OCI-LY1 (cell line): ENCODE data around the gene LMF1.

Experiments used
- H2AFZ ChIP-seq: fragments of 200-600 bp; sonication (generic), shearing (Covaris generic); 2 replicates; pipeline ENCODE4 v1.6.0; 2014; ENCODE audit warnings: antibody characterized with exemption, mild to moderate bottlenecking, low read length
- H3F3A ChIP-seq: fragments of 200-600 bp; sonication (generic), shearing (Covaris generic); 2 replicates; pipeline ENCODE4 v1.6.0; 2014; ENCODE audit warnings: mild to moderate bottlenecking, antibody characterized with exemption, low read length, moderate library complexity; ENCODE audit not compliant: insufficient read depth
- H3K27ac ChIP-seq: fragments of 200-600 bp; sonication (generic); 2 replicates; pipeline ENCODE4 v1.5.1; 2014; ENCODE audit warnings: low read length, mixed run types, mild to moderate bottlenecking, low read depth; ENCODE audit not compliant: poor library complexity, severe bottlenecking
- H3K27me3 ChIP-seq: fragments of 200-600 bp; sonication (generic); 2 replicates; pipeline ENCODE4 v1.6.0; 2014; ENCODE audit warnings: antibody characterized with exemption, mild to moderate bottlenecking, low read length, moderate library complexity; ENCODE audit not compliant: insufficient read depth
- H3K36me3 ChIP-seq: fragments of 200-600 bp; sonication (generic); 2 replicates; pipeline ENCODE4 v1.6.1; 2014; ENCODE audit warnings: mild to moderate bottlenecking, antibody characterized with exemption, low read length, moderate library complexity, mixed read lengths; ENCODE audit not compliant: insufficient read depth
- H3K4me1 ChIP-seq: fragments of 200-600 bp; sonication (generic); 2 replicates; pipeline ENCODE4 v1.5.1; 2014; ENCODE audit warnings: mild to moderate bottlenecking, low read length, moderate library complexity; ENCODE audit not compliant: insufficient read depth, severe bottlenecking
- H3K4me2 ChIP-seq: fragments of 200-600 bp; sonication (generic), shearing (Covaris generic); 2 replicates; pipeline ENCODE4 v1.6.1; 2014; ENCODE audit warnings: low read length
- H3K4me3 ChIP-seq: fragments of 200-600 bp; sonication (generic); 2 replicates; pipeline ENCODE4 v1.5.1; 2014; ENCODE audit warnings: low read length, low read depth, mild to moderate bottlenecking, mixed read lengths; ENCODE audit not compliant: poor library complexity, severe bottlenecking
- H3K79me2 ChIP-seq: fragments of 200-600 bp; shearing (Covaris generic); 2 replicates; pipeline ENCODE4 v1.6.1; 2016; ENCODE audit warnings: mixed run types, low read length, mixed read lengths; ENCODE audit not compliant: insufficient read depth
- H3K9ac ChIP-seq: fragments of 200-600 bp; sonication (generic), shearing (Covaris generic); 2 replicates; pipeline ENCODE4 v1.6.1; 2014; ENCODE audit warnings: mild to moderate bottlenecking, low read length, mixed read lengths
- H3K9me2 ChIP-seq: fragments of 200-600 bp; sonication (generic), shearing (Covaris generic); 2 replicates; pipeline ENCODE4 v1.6.1; 2014; ENCODE audit warnings: low read depth, mild to moderate bottlenecking, low read length, mixed read lengths
- H3K9me3 ChIP-seq: fragments of 200-600 bp; shearing (Covaris generic); 2 replicates; pipeline ENCODE4 v1.6.1; 2014; ENCODE audit warnings: low read length, mixed read lengths
- H4K20me1 ChIP-seq: fragments of 200-600 bp; sonication (generic), shearing (Covaris generic); 2 replicates; pipeline ENCODE4 v1.6.0; 2016; ENCODE audit warnings: mild to moderate bottlenecking, low read length; ENCODE audit not compliant: insufficient read depth
- CTCF ChIP-seq: fragments of 200-600 bp; sonication (generic), shearing (Covaris generic); IDR thresholded peaks from 2 replicates; pipeline ENCODE4 v1.5.1; 2017; ENCODE audit warnings: mild to moderate bottlenecking, antibody characterized with exemption, low read length, moderate library complexity, mixed read lengths
- EZH2 ChIP-seq: fragments of 200-600 bp; sonication (generic), shearing (Covaris generic); IDR thresholded peaks from 2 replicates; pipeline ENCODE4 v1.8.0; 2017; ENCODE audit warnings: borderline replicate concordance, mixed run types, mild to moderate bottlenecking, antibody characterized with exemption, low read length, moderate library complexity, mixed read lengths

LMF1 gene

GRCh38 chr16:845351-845745, 125.4 kb downstream of the LMF1 start:
- no peaks in the 10 kb centered on the region for H4K20me1 ChIP-seq
- H3K4me2 ChIP-seq = no peak overlapping the region
- no peaks in the 10 kb centered on the region for H3K9me2 ChIP-seq
- no peak overlapping the region for H3K9ac ChIP-seq
- H3F3A ChIP-seq = no peaks in the 10 kb centered on the region
- no peak overlapping the region for H2AFZ ChIP-seq
- H3K4me3 ChIP-seq = no peak overlapping the region
- no peaks in the 10 kb centered on the region for H3K27me3 ChIP-seq
- no peak overlapping the region for H3K27ac ChIP-seq
- no peaks in the 10 kb centered on the region for H3K36me3 ChIP-seq
- TF ChIP-seq EZH2 (no peak), CTCF (no peak)
- 0 out of 2 replicates have a peak, but pooled peaks cover 3% of the 10 kb centered on the region for H3K9me3 ChIP-seq
- H3K79me2 ChIP-seq = no peaks in the 10 kb centered on the region
- no peaks in the 10 kb centered on the region for H3K4me1 ChIP-seq

- H3K4me1 ChIP-seq = no peaks in the 10 kb centered on the region
- no peaks in the 10 kb centered on the region for H3K27me3 ChIP-seq
- H3K9ac ChIP-seq = no peak overlapping the region
- no peaks in the 10 kb centered on the region for H3F3A ChIP-seq
- no peak overlapping the region for H3K4me2 ChIP-seq
- H3K9me2 ChIP-seq = no peaks in the 10 kb centered on the region
- TF ChIP-seq EZH2 (no peak), CTCF (no peak)
- H3K27ac ChIP-seq = no peak overlapping the region
- no peaks in the 10 kb centered on the region for H3K79me2 ChIP-seq
- no peak overlapping the region for H3K4me3 ChIP-seq
- H3K9me3 ChIP-seq = no peaks in the 10 kb centered on the region
- H2AFZ ChIP-seq = no peak overlapping the region
- no peaks in the 10 kb centered on the region for H4K20me1 ChIP-seq
- H3K36me3 ChIP-seq = no peaks in the 10 kb centered on the region
These were observed 126.0 kb downstream of the LMF1 start for GRCh38 chr16:844638-845350.

- Histone ChIP-seq H2AFZ (no peak overlapping the region), H3K4me1 (no peaks in the 10 kb centered on the region), H3K79me2 (no peaks in the 10 kb centered on the region), H3K27me3 (no peaks in the 10 kb centered on the region), H3K4me3 (no peak overlapping the region), H3K9ac (no peak overlapping the region), H3K9me3 (no peaks in the 10 kb centered on the region), H3K36me3 (no peaks in the 10 kb centered on the region), H3K9me2 (no peaks in the 10 kb centered on the region), H3F3A (no peaks in the 10 kb centered on the region), H3K27ac (no peak overlapping the region), H4K20me1 (no peaks in the 10 kb centered on the region), H3K4me2 (no peak overlapping the region)
- TF ChIP-seq CTCF (no peak), EZH2 (no peak)
These were observed 127.0 kb downstream of the LMF1 start for GRCh38 chr16:843771-844170.
